H1 (cell line): ENCODE results near the gene MEN1. TPM values are rescaled to one million over a fixed set of nuclear protein-coding genes. Genes with fewer than 3 reads are reported as not detected.

ENCODE experiments used
- CTCF ChIA-PET: fragments of 300-600 bp; sonication (Branson Sonifier 250); formaldehyde crosslinking; loops from one replicate; lab custom pipeline; 2021; ENCODE audit not compliant: partially characterized antibody; lab: Charles Lee
- POLR2A ChIA-PET: fragments of 300-600 bp; sonication (Branson Sonifier 250); formaldehyde crosslinking; loops from one replicate; lab custom pipeline; 2021; ENCODE audit warnings: inconsistent platforms; ENCODE audit not compliant: partially characterized antibody; lab: Charles Lee
- DNase-seq, 2 experiments: peaks; one replicate each; pipeline versions ENCODE4 v3.0.0 to v3.0.0-alpha.2; 2010 to 2022; ENCODE audit warnings: low spot score in 2 of 2, low read depth in 1 of 2, mixed read lengths in 1 of 2
- FAIRE-seq: peaks from 2 replicates; lab custom pipeline; 2011; peaks lifted over from hg19 to GRCh38; lab: Jason Lieb, UNC
- H2AFZ ChIP-seq: 2 replicates; pipeline ENCODE4 v1.8.1; 2012; ENCODE audit warnings: low read length, inconsistent platforms
- H2AK5ac ChIP-seq: 2 replicates; pipeline ENCODE4 v1.6.1; 2013; ENCODE audit warnings: low read depth, low read length
- H2BK120ac ChIP-seq: replicated peaks from 2 replicates; pipeline ENCODE3; 2013; ENCODE audit warnings: low read depth, low read length, inconsistent platforms
- H2BK12ac ChIP-seq: 2 replicates; pipeline ENCODE4 v1.6.1; 2013; ENCODE audit warnings: low read depth, low read length
- H2BK15ac ChIP-seq: 2 replicates; pipeline ENCODE4 v1.6.1; 2013; ENCODE audit warnings: low read length
- H2BK20ac ChIP-seq: 2 replicates; pipeline ENCODE4 v1.6.1; 2013; ENCODE audit warnings: low read length
- H2BK5ac ChIP-seq: 2 replicates; pipeline ENCODE4 v1.6.1; 2013; ENCODE audit warnings: low read depth, low read length
- H3K14ac ChIP-seq: 2 replicates; pipeline ENCODE4 v1.6.1; 2013; ENCODE audit warnings: inconsistent platforms; ENCODE audit not compliant: insufficient read length
- H3K18ac ChIP-seq: 2 replicates; pipeline ENCODE4 v1.6.1; 2013; ENCODE audit warnings: low read length; ENCODE audit errors: extremely low read depth
- H3K23ac ChIP-seq: 2 replicates; pipeline ENCODE4 v1.6.1; 2013; ENCODE audit warnings: inconsistent platforms; ENCODE audit not compliant: insufficient read length
- H3K23me2 ChIP-seq: 2 replicates; pipeline ENCODE4 v1.6.1; 2013; ENCODE audit warnings: low read depth, low read length
- H3K27ac ChIP-seq: 2 replicates; pipeline ENCODE4 v1.6.1; 2011; ENCODE audit warnings: low read depth, low read length, inconsistent platforms
- H3K27me3 ChIP-seq, 4 experiments: replicated peaks in 1 of 4; 1 replicate in 1 of 4; 2 replicates in 3 of 4; pipeline versions ENCODE4 v1.6.1 to v1.8.1; 2011 to 2013; ENCODE audit warnings: low read length in 3 of 4, mild to moderate bottlenecking in 3 of 4, inconsistent platforms in 2 of 4, mixed read lengths in 2 of 4, moderate library complexity in 1 of 4; ENCODE audit not compliant: control insufficient read depth in 3 of 4, insufficient read depth in 3 of 4; ENCODE audit errors: extremely low read depth in 1 of 4
- H3K36me3 ChIP-seq, 4 experiments: 2 replicates each; pipeline versions ENCODE4 v1.6.1 to v1.8.1; 2011 to 2013; ENCODE audit warnings: mild to moderate bottlenecking in 4 of 4, low read length in 3 of 4, moderate library complexity in 2 of 4, control low read depth in 1 of 4, inconsistent platforms in 1 of 4; ENCODE audit not compliant: insufficient read depth in 4 of 4, control insufficient read depth in 2 of 4
- H3K4ac ChIP-seq: replicated peaks from 2 replicates; pipeline ENCODE3; 2013; ENCODE audit warnings: low read length, low read depth, mixed read lengths, inconsistent platforms; ENCODE audit not compliant: insufficient read length
- H3K4me1 ChIP-seq, 4 experiments: replicated peaks in 1 of 4; 1 replicate in 1 of 4; 2 replicates in 3 of 4; pipeline versions ENCODE4 v1.6.1 to v1.8.1; 2011 to 2013; ENCODE audit warnings: low read length in 3 of 4, inconsistent platforms in 2 of 4, mixed read lengths in 1 of 4; ENCODE audit not compliant: insufficient read depth in 4 of 4, control insufficient read depth in 3 of 4
- H3K4me2 ChIP-seq, 2 experiments: 2 replicates each; pipeline versions ENCODE4 v1.6.1 to v1.8.1; 2011 to 2013; ENCODE audit warnings: low read depth in 2 of 2, low read length in 2 of 2, control low read depth in 1 of 2, inconsistent platforms in 1 of 2, mild to moderate bottlenecking in 1 of 2; ENCODE audit not compliant: insufficient read depth in 1 of 2
- H3K4me3 ChIP-seq, 4 experiments: fragments of 200-600, 300-600 bp in 1 of 4; sonication (generic), shearing (Covaris generic), sonication (Bioruptor Twin) in 1 of 4; 2 replicates each; pipeline versions ENCODE4 v1.5.1 to v1.8.1; 2011 to 2016; ENCODE audit warnings: low read length in 4 of 4, low read depth in 3 of 4, control low read depth in 2 of 4, inconsistent platforms in 2 of 4, mild to moderate bottlenecking in 2 of 4, mixed read lengths in 1 of 4, moderate library complexity in 1 of 4; ENCODE audit not compliant: insufficient read depth in 2 of 4; ENCODE audit errors: extremely low read depth in 1 of 4
- H3K56ac ChIP-seq: replicated peaks from 2 replicates; pipeline ENCODE3; 2013; ENCODE audit warnings: low read depth, mild to moderate bottlenecking, mixed read lengths, low read length, inconsistent platforms; ENCODE audit not compliant: insufficient read length
- H3K79me1 ChIP-seq: 2 replicates; pipeline ENCODE4 v1.6.1; 2013; ENCODE audit warnings: low read depth, low read length, control low read depth
- H3K79me2 ChIP-seq, 2 experiments: 2 replicates each; pipeline versions ENCODE4 v1.6.1 to v1.8.1; 2012 to 2013; ENCODE audit warnings: low read length in 2 of 2, mild to moderate bottlenecking in 2 of 2, inconsistent platforms in 1 of 2; ENCODE audit not compliant: insufficient read depth in 2 of 2, control insufficient read depth in 1 of 2
- H3K9ac ChIP-seq, 4 experiments: replicated peaks in 1 of 4; 1 replicate in 1 of 4; 2 replicates in 3 of 4; pipeline versions ENCODE4 v1.6.1 to v1.8.1; 2011 to 2013; ENCODE audit warnings: low read depth in 3 of 4, low read length in 3 of 4, control low read depth in 2 of 4, mild to moderate bottlenecking in 2 of 4, moderate library complexity in 2 of 4, inconsistent platforms in 1 of 4; ENCODE audit errors: extremely low read depth in 1 of 4
- H3K9me3 ChIP-seq, 2 experiments: 2 replicates each; pipeline versions ENCODE4 v1.6.1 to v1.8.1; 2012 to 2013; ENCODE audit warnings: mild to moderate bottlenecking in 2 of 2, moderate library complexity in 2 of 2, control low read depth in 1 of 2, inconsistent platforms in 1 of 2, low read depth in 1 of 2, low read length in 1 of 2, mixed read lengths in 1 of 2; ENCODE audit not compliant: insufficient read depth in 2 of 2
- H4K20me1 ChIP-seq, 2 experiments: replicated peaks in 1 of 2; 2 replicates each; pipeline versions ENCODE3 to v1.8.1; 2011 to 2013; ENCODE audit warnings: inconsistent platforms in 2 of 2, low read length in 2 of 2, mild to moderate bottlenecking in 1 of 2; ENCODE audit not compliant: insufficient read depth in 2 of 2, control insufficient read depth in 1 of 2
- H4K5ac ChIP-seq: 2 replicates; pipeline ENCODE4 v1.6.1; 2013; ENCODE audit warnings: low read length, low read depth, mixed read lengths, inconsistent platforms; ENCODE audit not compliant: insufficient read length
- H4K8ac ChIP-seq: 2 replicates; pipeline ENCODE4 v1.8.0; 2013; ENCODE audit warnings: mild to moderate bottlenecking, moderate library complexity, low read length, inconsistent platforms; ENCODE audit not compliant: insufficient read depth; ENCODE audit errors: extremely low read depth
- H4K91ac ChIP-seq: replicated peaks from 2 replicates; pipeline ENCODE3; 2013; ENCODE audit warnings: low read length, mixed read lengths, inconsistent platforms; ENCODE audit not compliant: insufficient read length
- ATF2 ChIP-seq: IDR thresholded peaks from 2 replicates; pipeline ENCODE4 v1.6.1; 2012; ENCODE audit warnings: low read length, inconsistent platforms
- ATF3 ChIP-seq: IDR thresholded peaks from 2 replicates; pipeline ENCODE4 v1.6.1; 2011; ENCODE audit warnings: low read depth, mild to moderate bottlenecking, low read length; ENCODE audit not compliant: insufficient read depth
- BACH1 ChIP-seq: IDR thresholded peaks from 2 replicates; pipeline ENCODE4 v1.6.1; 2012; ENCODE audit warnings: low read length, improper control_type of control experiment
- CTBP2 ChIP-seq: IDR thresholded peaks from 2 replicates; pipeline ENCODE4 v1.7.0; 2011; ENCODE audit warnings: borderline replicate concordance, mild to moderate bottlenecking, moderate library complexity, mixed read lengths, low read length; ENCODE audit not compliant: insufficient read depth, insufficient read length
- EZH2 ChIP-seq: fragments of 200-600 bp; sonication (generic); IDR thresholded peaks from 2 replicates; pipeline ENCODE4 v1.7.1; 2012; ENCODE audit warnings: low read depth, mild to moderate bottlenecking, moderate library complexity, low read length, inconsistent platforms; ENCODE audit not compliant: severe bottlenecking
- GABPA ChIP-seq: IDR thresholded peaks from 2 replicates; pipeline ENCODE4 v1.6.1; 2011; ENCODE audit warnings: mild to moderate bottlenecking, low read length, moderate library complexity, borderline replicate concordance; ENCODE audit not compliant: insufficient read depth
- JUN ChIP-seq: IDR thresholded peaks from 2 replicates; pipeline ENCODE4 v1.6.1; 2011; ENCODE audit warnings: low read depth, mild to moderate bottlenecking, improper control_type of control experiment, low read length
- SP1 ChIP-seq: IDR thresholded peaks from 2 replicates; pipeline ENCODE4 v1.6.1; 2011; ENCODE audit warnings: low read depth, low read length
- TAF1 ChIP-seq: IDR thresholded peaks from 2 replicates; pipeline ENCODE4 v1.6.1; 2011; ENCODE audit warnings: mild to moderate bottlenecking, low read depth, low read length
- TBP ChIP-seq: IDR thresholded peaks from 2 replicates; pipeline ENCODE4 v1.6.1; 2011; ENCODE audit warnings: low read depth, low read length, improper control_type of control experiment
- TCF12 ChIP-seq: IDR thresholded peaks from 2 replicates; pipeline ENCODE4 v1.6.1; 2011; ENCODE audit warnings: low read depth, mild to moderate bottlenecking, low read length
- WGBS, 2 experiments: shearing (Covaris generic) in 1 of 2; methylation state at CpG; one replicate each; pipeline versions ENCODE4 v1.1.6 to v1.1.7; 2013 to 2015; ENCODE audit warnings: low lambda C conversion rate in 2 of 2, mixed read lengths in 2 of 2, inconsistent platforms in 1 of 2, low coverage in 1 of 2, missing lambda C conversion rate in 1 of 2; ENCODE audit not compliant: insufficient replicate concordance in 2 of 2, insufficient coverage in 1 of 2, insufficient read length in 1 of 2; ENCODE audit errors: extremely low coverage in 1 of 2, missing lambda C conversion rate in 1 of 2; 5-methylcytosine and 5-hydroxymethylcytosine counted together
- polyA plus RNA-seq, 7 experiments: library from polyadenylated mRNA; depleted of rRNA in 3 of 7; stranded (reverse) in 5 of 7; unstranded in 2 of 7; fragments of >200 nt in 5 of 7; fragments of 200-250 nt in 2 of 7; gene quantifications; 1 replicate in 5 of 7; 2 replicates in 1 of 7; 4 replicates in 1 of 7; pipeline versions ENCODE4 v1.2.1 to v1.2.3, GENCODE V29; 2011 to 2013; ENCODE audit warnings: missing spikeins in 2 of 7, mixed read lengths in 2 of 7
- total RNA-seq: library from RNA; stranded (reverse); fragmentation: NEBNext Ultra II Directional; extraction: Animal tissue kit (Norgen Biotek cat#: 25700); gene quantifications from 2 replicates; pipeline ENCODE4 v1.2.1, GENCODE V29; 2021

The MEN1 gene
- total and polyA plus RNA-seq, 2 of the 8 experiments (the other 6 are each of a cell fraction or from before 2014, with no cell fraction given): 47.2 to 56.3 TPM

- Histone ChIP-seq H3K4me3 (no peak overlapping the region), H3K4me2 (no peak overlapping the region), H2BK20ac (no peak overlapping the region), H4K91ac (no peak overlapping the region), H3K79me2 (peaks cover 0 to 4% of the 10 kb centered on the region in 2 experiments; a peak in 1 of 4 replicates), H4K5ac (no peak overlapping the region), H2BK12ac (no peak overlapping the region), H3K56ac (no peak overlapping the region), H3K23me2 (no peaks in the 10 kb centered on the region), H4K8ac (peak overlapping the region; percentile 51), H3K18ac (no peak overlapping the region), H3K4ac (no peak overlapping the region), H3K23ac (no peak overlapping the region), H2BK5ac (no peak overlapping the region), H2AK5ac (no peak overlapping the region), H3K27ac (no peak overlapping the region), H2BK15ac (no peak overlapping the region), H2AFZ (no peak overlapping the region), H3K4me1 (peaks cover 0 to 4% (median 1%) of the 10 kb centered on the region in 4 experiments; a peak in 3 of 7 replicates), H3K36me3 (peaks cover 0 to 5% (median 0%) of the 10 kb centered on the region in 4 experiments; a peak in 3 of 8 replicates), H3K9me3 (no peaks in the 10 kb centered on the region), H3K27me3 (no peaks in the 10 kb centered on the region), H4K20me1 (peaks cover 0 to 3% of the 10 kb centered on the region in 2 experiments), H3K14ac (no peak overlapping the region), H3K9ac (no peak overlapping the region), H3K79me1 (no peaks in the 10 kb centered on the region; the same call in 1 of the 2 replicates), H2BK120ac (no peak overlapping the region)
- no peak for DNase-seq
- 93% methylated on average over 6 of the region's 6 CpGs; no CpG with 5 or more reads in 1 of the 2 experiments for WGBS, 2 experiments
- POLR2A ChIA-PET: interaction anchor here (2.0 to 25.7 kb wide), 2 partner anchors 27 to 86 kb away, joined by 4 to 408 read pairs; partner anchors contain the start of gene EHD1
- no peak for FAIRE-seq
- CTCF ChIA-PET: interaction anchor here (16.5 to 32.3 kb wide), 2 partner anchors 6 to 30 kb away, joined by 321 to 1058 read pairs; partner anchors contain the start of gene EHD1
- no peak for TF ChIP-seq TBP
- TF ChIP-seq EZH2: no peak
- TF ChIP-seq CTBP2: no peak
- no peak for TF ChIP-seq ATF2
- no peak for TF ChIP-seq GABPA
- TF ChIP-seq ATF3: no peak
- TF ChIP-seq TCF12: no peak
- no peak for TF ChIP-seq BACH1
- TF ChIP-seq SP1: no peak
- TF ChIP-seq TAF1: no peak
- TF ChIP-seq JUN: no peak
These were observed 47.1 kb upstream of the MEN1 start for GRCh38 chr11:64857485-64857884.
